ENCODE results near the gene ADAMTSL3. TPM values are rescaled to one million over a fixed set of nuclear protein-coding genes. Genes with fewer than 3 reads are reported as not detected.
"Not testable (repeated sequence)": the region's sequence is repeated elsewhere in the genome, so short reads cannot be mapped to it uniquely, and the experiment has no call there.

Gene ADAMTSL3
- total and polyA plus RNA-seq, 8 donors = 10.5 to 27.6 (median 17.4) TPM

DNA sequence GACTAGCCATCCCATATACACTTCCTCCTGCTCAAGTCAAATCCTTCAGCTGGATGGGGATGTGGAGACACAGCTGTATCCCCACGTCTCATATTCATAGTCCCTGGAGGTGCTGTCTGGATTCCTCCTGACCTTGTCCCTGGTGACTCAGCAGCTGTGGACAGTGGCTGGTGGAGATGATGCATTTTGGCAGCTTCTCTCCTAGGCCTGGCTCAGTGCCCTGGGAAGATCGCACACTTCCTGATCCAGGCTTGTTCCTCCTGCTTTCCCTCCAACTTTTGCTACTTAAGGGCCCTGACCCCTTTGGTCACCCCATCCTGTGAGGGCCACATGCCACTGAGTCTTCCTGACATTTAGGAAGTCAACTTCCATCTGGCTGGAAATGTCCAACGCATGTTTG is 44.4 kb downstream of the ADAMTSL3 start:
- Histone ChIP-seq H3K27ac (no peak overlapping the region), H3K4me3 (no peak overlapping the region), H3K9me3 (peaks cover 0 to 6% of the 10 kb centered on the region in 2 donors), H3K27me3 (no peaks in the 10 kb centered on the region), H3K36me3 (no peaks in the 10 kb centered on the region), H3K4me1 (no peaks in the 10 kb centered on the region)
- peak; percentile 33 for ATAC-seq
- TF ChIP-seq, protein P1, sequence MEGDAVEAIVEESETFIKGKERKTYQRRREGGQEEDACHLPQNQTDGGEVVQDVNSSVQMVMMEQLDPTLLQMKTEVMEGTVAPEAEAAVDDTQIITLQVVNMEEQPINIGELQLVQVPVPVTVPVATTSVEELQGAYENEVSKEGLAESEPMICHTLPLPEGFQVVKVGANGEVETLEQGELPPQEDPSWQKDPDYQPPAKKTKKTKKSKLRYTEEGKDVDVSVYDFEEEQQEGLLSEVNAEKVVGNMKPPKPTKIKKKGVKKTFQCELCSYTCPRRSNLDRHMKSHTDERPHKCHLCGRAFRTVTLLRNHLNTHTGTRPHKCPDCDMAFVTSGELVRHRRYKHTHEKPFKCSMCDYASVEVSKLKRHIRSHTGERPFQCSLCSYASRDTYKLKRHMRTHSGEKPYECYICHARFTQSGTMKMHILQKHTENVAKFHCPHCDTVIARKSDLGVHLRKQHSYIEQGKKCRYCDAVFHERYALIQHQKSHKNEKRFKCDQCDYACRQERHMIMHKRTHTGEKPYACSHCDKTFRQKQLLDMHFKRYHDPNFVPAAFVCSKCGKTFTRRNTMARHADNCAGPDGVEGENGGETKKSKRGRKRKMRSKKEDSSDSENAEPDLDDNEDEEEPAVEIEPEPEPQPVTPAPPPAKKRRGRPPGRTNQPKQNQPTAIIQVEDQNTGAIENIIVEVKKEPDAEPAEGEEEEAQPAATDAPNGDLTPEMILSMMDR (IDR thresholded peaks at IDR 0.05) = no peak
- intact Hi-C loops (cut with DNase I) = no loop called here
- peak in 2 of 4 donors; percentile 13 to 34 for DNase-seq

DNA sequence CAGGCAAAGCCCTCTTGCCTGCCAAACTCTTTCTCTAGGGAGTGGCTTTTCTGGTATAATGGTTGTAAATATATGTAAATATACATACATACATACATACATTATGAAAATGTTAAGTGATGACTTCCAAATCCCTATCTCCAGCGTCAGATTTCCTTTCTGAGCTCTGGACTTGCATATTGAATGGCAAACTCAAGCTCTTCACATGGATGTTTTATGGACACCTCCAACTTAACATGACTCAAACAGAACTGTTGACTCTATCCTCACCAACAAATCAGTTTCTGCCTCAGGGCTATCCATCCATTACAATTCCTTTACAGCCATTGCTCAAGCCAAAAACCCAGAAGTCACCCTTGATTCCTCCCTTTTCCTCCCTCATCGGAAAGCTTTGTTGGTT is 45.1 kb downstream of the ADAMTSL3 start:
- no peaks in the 10 kb centered on the region for H3K36me3 ChIP-seq
- H3K9me3 ChIP-seq = peaks cover 0 to 6% of the 10 kb centered on the region in 2 donors
- DNase-seq (no peak), ATAC-seq (no peak)
- H3K27me3 ChIP-seq = no peaks in the 10 kb centered on the region
- TF ChIP-seq, protein P1 (IDR thresholded peaks at IDR 0.05) = no peak
- no peak overlapping the region for H3K4me3 ChIP-seq
- H3K4me1 ChIP-seq = no peaks in the 10 kb centered on the region
- intact Hi-C loops (cut with DNase I) = no loop called here
- H3K27ac ChIP-seq = no peak overlapping the region

DNA sequence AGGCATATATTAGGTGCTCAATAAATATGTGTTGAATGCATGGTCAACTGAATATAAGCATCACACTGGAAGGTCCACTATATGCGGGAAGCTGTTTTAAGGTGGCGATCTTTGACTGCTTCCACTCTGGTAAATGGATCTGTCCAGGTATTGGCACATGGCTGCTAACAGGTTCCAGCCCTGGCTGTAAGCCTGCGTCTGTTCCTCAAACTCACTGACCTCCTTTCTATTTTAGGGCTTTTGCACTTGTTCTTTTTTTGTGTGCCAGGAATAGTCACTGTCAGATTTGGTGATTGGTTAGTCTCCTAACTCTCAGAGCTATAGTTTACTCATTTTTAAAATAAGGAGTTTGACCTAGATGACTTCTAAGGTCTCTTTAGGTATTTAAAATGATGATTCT is 46.2 kb downstream of the ADAMTSL3 start:
- intact Hi-C loops (cut with DNase I) = no loop called here
- no peak for ATAC-seq
- TF ChIP-seq, protein P1 (IDR thresholded peaks at IDR 0.05) = no peak

DNA sequence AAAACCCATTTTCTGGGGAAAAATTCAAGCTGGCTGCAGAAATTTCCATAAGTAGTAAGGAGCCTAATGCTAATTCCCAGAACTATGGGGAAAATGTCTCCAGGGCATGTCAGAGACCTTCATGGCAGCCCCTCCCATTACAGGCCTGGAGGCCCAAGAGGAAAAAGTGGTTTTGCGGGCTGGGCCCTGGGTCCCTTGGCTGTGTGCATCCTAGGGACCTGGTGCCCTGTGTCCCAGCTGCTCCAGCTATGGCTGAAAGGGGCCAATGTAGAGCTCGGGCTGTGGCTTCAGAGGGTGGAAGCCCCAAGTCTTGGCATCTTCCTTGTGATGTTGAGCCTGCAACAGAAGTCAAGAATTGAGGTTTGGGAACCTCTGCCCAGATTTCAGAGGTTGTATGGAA is 48.4 kb downstream of the ADAMTSL3 start:
- DNase-seq; H3K27ac ChIP-seq; H3K4me3 ChIP-seq; H3K36me3 ChIP-seq; H3K4me1 ChIP-seq; ATAC-seq; intact Hi-C loops (cut with DNase I); H3K9me3 ChIP-seq; H3K27me3 ChIP-seq: not testable (repeated sequence)

More for the DNA sequence above, 46.2 kb downstream of the ADAMTSL3 start:
- Histone ChIP-seq H3K36me3 (no peaks in the 10 kb centered on the region), H3K27me3 (no peaks in the 10 kb centered on the region), H3K9me3 (peaks cover 0 to 6% of the 10 kb centered on the region in 2 donors), H3K27ac (no peak overlapping the region), H3K4me1 (no peaks in the 10 kb centered on the region), H3K4me3 (no peak overlapping the region)
- DNase-seq = no peak

DNA sequence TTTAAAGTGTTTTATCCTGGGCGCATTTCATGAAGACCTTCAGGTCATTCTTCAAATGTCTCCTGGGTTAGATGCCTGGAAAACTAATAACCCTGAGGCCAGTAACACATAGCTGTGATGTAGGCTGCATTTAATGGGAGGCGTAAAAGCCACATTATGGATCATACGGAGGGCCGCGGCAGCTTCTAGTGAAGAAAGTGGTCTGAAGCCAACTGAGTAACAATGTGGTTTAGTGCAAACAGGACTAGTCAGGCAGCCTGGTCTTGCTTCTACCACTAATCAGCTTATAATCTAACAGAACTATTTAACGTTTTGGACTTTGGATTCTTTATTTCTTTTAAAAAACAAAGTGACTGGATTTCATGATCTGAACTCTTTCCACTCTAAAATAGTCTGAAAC is 54.4 kb downstream of the ADAMTSL3 start:
- no peak for ATAC-seq
- no peak overlapping the region for H3K27ac ChIP-seq
- no peak for DNase-seq
- TF ChIP-seq, protein P1 (IDR thresholded peaks at IDR 0.05) = no peak
- H3K9me3 ChIP-seq = no peaks in the 10 kb centered on the region
- H3K4me3 ChIP-seq = no peak overlapping the region
- no peaks in the 10 kb centered on the region for H3K4me1 ChIP-seq
- H3K27me3 ChIP-seq = no peaks in the 10 kb centered on the region
- intact Hi-C loops (cut with DNase I) = no loop called here
- H3K36me3 ChIP-seq = no peaks in the 10 kb centered on the region

DNA sequence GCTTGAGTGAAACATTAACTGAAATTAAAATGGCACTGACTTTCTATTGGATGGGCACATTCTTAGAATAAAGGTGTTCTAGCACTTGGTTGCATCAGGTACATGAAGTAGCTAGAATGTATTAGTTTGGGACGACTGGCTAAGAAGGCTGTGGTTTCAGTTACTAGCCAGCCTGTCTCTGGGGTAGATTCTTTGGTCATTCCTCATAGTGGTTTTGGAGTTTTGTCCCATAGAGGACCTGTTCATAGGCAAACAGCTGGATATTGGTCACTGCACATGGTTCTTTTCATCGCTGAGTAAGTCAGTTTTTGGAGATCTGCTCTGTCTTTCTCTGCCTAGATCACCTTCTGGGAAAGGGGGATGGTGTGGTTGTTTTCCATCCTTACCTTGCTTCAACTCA is 55.3 kb downstream of the ADAMTSL3 start:
- DNase-seq (no peak), ATAC-seq (no peak)
- Histone ChIP-seq H3K9me3 (no peaks in the 10 kb centered on the region), H3K27me3 (no peaks in the 10 kb centered on the region), H3K36me3 (no peaks in the 10 kb centered on the region), H3K27ac (no peak overlapping the region), H3K4me3 (no peak overlapping the region), H3K4me1 (no peaks in the 10 kb centered on the region)
- intact Hi-C loops (cut with DNase I) = no loop called here
- TF ChIP-seq, protein P1 (IDR thresholded peaks at IDR 0.05) = no peak
